Retinal pigment epithelial cell (primary cell): ENCODE data around the gene USP7.
A peak's percentile ranks its signal among the peaks of the same experiment; 100 is the strongest.

ENCODE experiments used
- DNase-seq: peaks from one replicate; pipeline ENCODE4 v3.0.0-alpha.2; 2010; ENCODE audit warnings: low read depth
- H3K4me3 ChIP-seq: 2 replicates; pipeline ENCODE4 v1.5.1; 2011; ENCODE audit warnings: mild to moderate bottlenecking, low read length, control low read depth, moderate library complexity
- TF ChIP-seq, protein P1 (sequence below): conservative IDR thresholded peaks from 2 replicates; pipeline ENCODE4 v1.5.1; 2011; ENCODE audit warnings: low read depth, low read length, control low read depth, inconsistent platforms

Gene USP7

GRCh38 chr16:8963010-8963820 lies 491 bp downstream of the USP7 start:
- DNase-seq = no peak
- peak overlapping the region; percentile 65 for H3K4me3 ChIP-seq
- TF ChIP-seq, protein P1, sequence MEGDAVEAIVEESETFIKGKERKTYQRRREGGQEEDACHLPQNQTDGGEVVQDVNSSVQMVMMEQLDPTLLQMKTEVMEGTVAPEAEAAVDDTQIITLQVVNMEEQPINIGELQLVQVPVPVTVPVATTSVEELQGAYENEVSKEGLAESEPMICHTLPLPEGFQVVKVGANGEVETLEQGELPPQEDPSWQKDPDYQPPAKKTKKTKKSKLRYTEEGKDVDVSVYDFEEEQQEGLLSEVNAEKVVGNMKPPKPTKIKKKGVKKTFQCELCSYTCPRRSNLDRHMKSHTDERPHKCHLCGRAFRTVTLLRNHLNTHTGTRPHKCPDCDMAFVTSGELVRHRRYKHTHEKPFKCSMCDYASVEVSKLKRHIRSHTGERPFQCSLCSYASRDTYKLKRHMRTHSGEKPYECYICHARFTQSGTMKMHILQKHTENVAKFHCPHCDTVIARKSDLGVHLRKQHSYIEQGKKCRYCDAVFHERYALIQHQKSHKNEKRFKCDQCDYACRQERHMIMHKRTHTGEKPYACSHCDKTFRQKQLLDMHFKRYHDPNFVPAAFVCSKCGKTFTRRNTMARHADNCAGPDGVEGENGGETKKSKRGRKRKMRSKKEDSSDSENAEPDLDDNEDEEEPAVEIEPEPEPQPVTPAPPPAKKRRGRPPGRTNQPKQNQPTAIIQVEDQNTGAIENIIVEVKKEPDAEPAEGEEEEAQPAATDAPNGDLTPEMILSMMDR = no peak

DNA sequence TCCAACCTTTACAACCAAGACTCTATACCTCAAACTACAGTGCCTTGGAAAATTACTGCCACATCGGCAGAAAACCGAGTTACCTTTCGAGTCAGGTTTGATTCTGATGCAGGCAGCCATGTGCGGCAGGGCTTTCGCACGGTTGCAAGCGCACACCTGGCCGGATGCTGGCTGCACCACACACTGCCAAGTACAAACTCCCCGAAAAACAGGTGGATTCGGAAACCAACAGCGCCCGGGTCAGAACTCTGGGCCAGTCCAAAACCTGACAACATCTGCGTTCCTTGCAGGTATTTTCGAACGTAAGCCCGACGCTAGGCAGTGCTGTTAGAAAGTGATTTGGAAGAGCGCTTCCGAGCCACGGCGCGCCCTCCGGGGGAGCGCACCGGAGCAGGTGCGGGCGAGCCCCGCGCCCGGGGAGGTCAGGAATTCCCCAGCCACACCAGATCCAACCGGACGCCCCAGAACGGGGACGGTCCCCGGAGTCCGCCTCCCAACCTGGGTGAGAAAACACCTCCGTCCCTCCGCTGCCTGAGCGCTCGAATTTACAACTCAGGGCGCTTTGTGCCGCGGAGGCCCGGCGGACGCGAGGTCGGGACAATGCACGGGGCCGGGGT lies 1.2 kb downstream of the USP7 start:
- TF ChIP-seq, protein P1 = no peak
- no peak for DNase-seq
- H3K4me3 ChIP-seq = peak overlapping the region; percentile 65

DNA sequence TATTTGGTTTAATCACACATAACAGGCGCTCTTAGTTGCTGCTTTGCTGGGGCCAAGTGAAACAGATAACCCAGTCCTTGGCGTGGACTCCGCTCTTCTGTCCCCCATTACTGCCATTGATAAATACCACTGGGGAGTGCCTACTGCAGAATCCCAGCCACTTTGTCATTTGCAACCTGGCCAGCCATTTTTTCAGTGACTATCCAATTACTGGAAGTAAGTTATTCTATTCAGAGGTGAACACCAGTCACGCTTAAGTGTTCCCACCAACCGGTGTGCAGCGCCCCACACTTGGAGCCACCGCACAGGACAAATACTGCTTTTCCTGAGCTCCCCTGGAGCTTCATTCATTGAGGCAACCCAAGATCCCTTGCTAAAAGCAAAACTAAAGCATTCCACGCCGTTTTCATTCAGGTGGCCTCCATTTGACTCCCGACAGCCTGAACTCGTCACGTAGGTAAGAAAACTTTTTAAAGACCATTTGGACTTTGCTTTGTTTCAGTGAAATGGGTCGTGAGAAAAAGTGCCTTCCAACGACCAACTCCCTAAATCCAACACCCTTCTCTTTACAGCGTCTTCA lies 1.8 kb downstream of the USP7 start:
- no peak for DNase-seq
- peak overlapping the region; percentile 65 for H3K4me3 ChIP-seq
- TF ChIP-seq, protein P1 = no peak

DNA sequence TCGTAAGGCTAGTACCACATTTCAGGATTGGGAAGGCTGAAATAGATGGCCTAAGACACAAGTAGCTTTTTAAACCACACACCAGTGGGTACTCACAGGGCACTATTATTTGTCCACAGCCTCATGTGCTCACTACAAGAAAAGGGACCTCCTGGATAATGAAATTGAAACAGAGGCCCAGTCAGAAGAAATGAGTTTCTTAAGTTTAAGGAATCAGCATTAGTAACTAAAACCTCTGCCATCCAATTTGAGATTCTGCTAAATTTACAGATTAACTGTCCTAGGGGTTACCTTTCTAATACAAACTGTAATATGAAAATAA lies 3.0 kb downstream of the USP7 start:
- TF ChIP-seq, protein P1 = no peak
- no peak overlapping the region for H3K4me3 ChIP-seq

GRCh38 chr16:8959921-8960787 lies 3.6 kb downstream of the USP7 start:
- DNase-seq = no peak
- TF ChIP-seq, protein P1 = no peak
- no peak overlapping the region for H3K4me3 ChIP-seq

More for the DNA sequence above, 3.0 kb downstream of the USP7 start:
- DNase-seq = no peak

DNA sequence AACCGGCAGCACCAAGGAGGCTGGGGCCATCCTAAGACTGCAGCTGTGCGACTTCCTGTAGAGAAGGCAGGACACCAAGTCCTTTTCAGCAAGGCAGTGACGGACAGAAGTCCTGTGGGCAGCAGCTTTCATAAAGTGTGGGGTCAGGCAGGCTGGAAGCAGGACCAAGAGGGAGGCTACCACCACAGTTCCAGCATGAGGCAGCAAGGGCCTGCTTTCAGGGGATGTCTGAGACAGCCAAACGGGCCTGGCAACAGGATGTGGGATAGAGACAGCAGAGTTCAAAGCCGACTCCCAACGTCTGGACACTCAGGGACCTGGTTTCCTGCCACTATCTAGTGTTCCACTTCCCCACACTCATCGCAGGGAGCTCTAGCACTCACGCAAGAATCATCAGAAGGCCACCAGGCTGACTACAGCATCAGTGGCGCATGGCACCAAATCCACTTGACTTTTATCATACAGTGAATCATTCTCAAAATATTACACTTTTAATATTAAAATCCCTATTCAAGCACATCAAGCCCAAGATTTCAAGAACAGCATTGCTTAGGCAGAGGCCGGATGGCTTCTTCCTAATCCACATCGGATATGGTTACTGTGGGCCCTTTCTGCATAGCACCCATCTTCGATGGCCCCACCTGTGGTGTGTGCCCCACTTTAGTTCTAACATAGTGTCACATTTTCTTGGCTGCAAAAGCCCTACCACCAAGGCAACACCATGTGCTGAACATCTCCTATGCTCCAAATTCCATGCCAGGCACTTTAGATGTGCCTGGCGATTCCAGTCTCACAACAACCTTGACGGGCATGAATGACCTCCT lies 5.2 kb downstream of the USP7 start:
- DNase-seq = no peak
- TF ChIP-seq, protein P1 = no peak
- no peak overlapping the region for H3K4me3 ChIP-seq
